K562 (cell line): ENCODE measurements around the gene MELK. TPM values are rescaled to one million over a fixed set of nuclear protein-coding genes. Genes with fewer than 3 reads are reported as not detected.
A peak's percentile ranks its signal among the peaks of the same experiment; 100 is the strongest.

ENCODE experiments used
- ATAC-seq: fragments of 200-7000 bp; cut with Tn5 transposase; 3 replicates; pipeline ENCODE4 v1.9.1; 2020; ENCODE audit warnings: moderate library complexity
- BruUV-seq: library from RNA; stranded (reverse); fragments of 400-500 nt; replicated peaks from 2 replicates; lab custom pipeline; 2021; lab: Mats Ljungman, UMichigan
- CTCF ChIA-PET: fragments of 300-600 bp; formaldehyde crosslinking; extraction: SDS; loops from one replicate; lab custom pipeline; 2021; ENCODE audit warnings: low intra/inter-chr PET ratio; lab: Yijun Ruan, JAX
- POLR2A ChIA-PET: fragments of 300-600, 350-650 bp; sonication (Branson Sonifier 250); formaldehyde crosslinking; extraction: SDS; loops from one replicate; lab custom pipeline; 2021; ENCODE audit warnings: antibody characterized with exemption, inconsistent platforms; lab: Yijun Ruan, JAX
- DNase-seq, 4 experiments: peaks; one replicate each; pipeline versions ENCODE4 v3.0.0 to v3.0.0-alpha.2; 2011 to 2018; ENCODE audit warnings: low spot score in 3 of 4, mixed read lengths in 3 of 4; ENCODE audit errors: extremely low read depth in 1 of 4
- FAIRE-seq: peaks from 2 replicates; lab custom pipeline; 2011; peaks lifted over from hg19 to GRCh38; lab: Jason Lieb, UNC
- H2AFZ ChIP-seq: 2 replicates; pipeline ENCODE4 v1.6.0; 2011; ENCODE audit warnings: low read depth, low read length, control low read depth, inconsistent platforms
- H3K27ac ChIP-seq: fragments of 200-600 bp; 3 replicates; pipeline ENCODE4 v1.8.0; 2011; ENCODE audit warnings: low read depth, mild to moderate bottlenecking, control low read depth, inconsistent platforms, low read length, moderate library complexity, mixed read lengths; ENCODE audit errors: extremely low read depth
- H3K27me3 ChIP-seq, 2 experiments: fragments of 300-600 bp in 1 of 2; 2 replicates in 1 of 2; 3 replicates in 1 of 2; pipeline versions ENCODE4 v1.6.0 to v1.8.0; 2011; ENCODE audit warnings: inconsistent platforms in 2 of 2, low read length in 2 of 2, mild to moderate bottlenecking in 1 of 2, mixed read lengths in 1 of 2, moderate library complexity in 1 of 2; ENCODE audit not compliant: control insufficient read depth in 2 of 2, insufficient read depth in 2 of 2
- H3K36me3 ChIP-seq: fragments of 300-600 bp; 3 replicates; pipeline ENCODE4 v1.8.0; 2011; ENCODE audit warnings: mild to moderate bottlenecking, low read length, inconsistent platforms; ENCODE audit not compliant: control insufficient read depth, insufficient read depth
- H3K4me1 ChIP-seq, 2 experiments: fragments of 200-600 bp in 1 of 2; replicated peaks in 1 of 2; 2 replicates in 1 of 2; 3 replicates in 1 of 2; pipeline versions ENCODE4 v1.5.1 to v1.8.0; 2011; ENCODE audit warnings: inconsistent platforms in 2 of 2, low read length in 2 of 2, mild to moderate bottlenecking in 1 of 2, mixed read lengths in 1 of 2, moderate library complexity in 1 of 2; ENCODE audit not compliant: control insufficient read depth in 2 of 2, insufficient read depth in 2 of 2
- H3K4me2 ChIP-seq: 2 replicates; pipeline ENCODE4 v1.6.1; 2011; ENCODE audit warnings: low read length, control low read depth, inconsistent platforms, mixed read lengths; ENCODE audit not compliant: insufficient read depth
- H3K4me3 ChIP-seq: fragments of 200-600 bp; sonication (generic), shearing (Covaris generic); 2 replicates; pipeline ENCODE4 v1.5.1; 2016; ENCODE audit warnings: control low read depth, inconsistent platforms
- H3K79me2 ChIP-seq: fragments of 200-600 bp; 3 replicates; pipeline ENCODE4 v1.8.0; 2011; ENCODE audit warnings: low read length, inconsistent platforms; ENCODE audit not compliant: control insufficient read depth, insufficient read depth
- H3K9ac ChIP-seq, 2 experiments: 2 replicates each; pipeline versions ENCODE4 v1.6.0 to v1.6.1; 2011; ENCODE audit warnings: low read depth in 2 of 2, low read length in 2 of 2, control low read depth in 1 of 2, inconsistent platforms in 1 of 2, mild to moderate bottlenecking in 1 of 2, mixed read lengths in 1 of 2; ENCODE audit not compliant: insufficient read depth in 1 of 2
- H3K9me1 ChIP-seq: one replicate; pipeline ENCODE4 v1.6.0; 2011; ENCODE audit warnings: inconsistent platforms, mild to moderate bottlenecking, low read length, moderate library complexity; ENCODE audit not compliant: control insufficient read depth, insufficient read depth
- H3K9me3 ChIP-seq: replicated peaks from 2 replicates; pipeline ENCODE4 v1.5.1; 2011; ENCODE audit warnings: low read depth, low read length, inconsistent platforms; ENCODE audit not compliant: control insufficient read depth, insufficient read depth
- H4K20me1 ChIP-seq: replicated peaks from 2 replicates; pipeline ENCODE4 v1.6.1; 2011; ENCODE audit warnings: low read length, inconsistent platforms, mixed read lengths; ENCODE audit not compliant: control insufficient read depth, insufficient read depth
- ESRRA ChIP-seq: fragments of 450-650 bp; IDR thresholded peaks from 2 replicates; pipeline ENCODE4 v1.6.1; 2014; ENCODE audit warnings: low read depth, mild to moderate bottlenecking, moderate library complexity, borderline replicate concordance
- HDAC8 ChIP-seq: fragments of 450-650 bp; IDR thresholded peaks from 2 replicates; pipeline ENCODE4 v1.6.1; 2016; ENCODE audit warnings: mild to moderate bottlenecking, missing genetic modification characterization, moderate library complexity, missing compliant biosample characterization
- KLF1 ChIP-seq: fragments of 450-650 bp; IDR thresholded peaks from 2 replicates; pipeline ENCODE4 v1.6.1; 2016; ENCODE audit warnings: missing genetic modification characterization, missing compliant biosample characterization
- NR2C1 ChIP-seq, 2 experiments: fragments of 450-650 bp; IDR thresholded peaks; 2 replicates each; pipeline ENCODE4 v1.6.1; 2017; ENCODE audit warnings: mild to moderate bottlenecking in 2 of 2, antibody characterized with exemption in 1 of 2, inconsistent platforms in 1 of 2, missing compliant biosample characterization in 1 of 2, missing genetic modification characterization in 1 of 2
- NR2C2 ChIP-seq, 2 experiments: fragments of 200-800 bp in 1 of 2; sonication (Bioruptor generic) in 1 of 2; sonication (generic) in 1 of 2; formaldehyde crosslinking in 1 of 2; IDR thresholded peaks; 2 replicates each; pipeline versions ENCODE4 v1.6.1 to v1.8.0; 2016 to 2022; ENCODE audit warnings: mild to moderate bottlenecking in 1 of 2, missing compliant biosample characterization in 1 of 2, missing genetic modification characterization in 1 of 2, missing genetic modification reagents in 1 of 2
- RFX1 ChIP-seq: fragments of 450-650 bp; IDR thresholded peaks from 2 replicates; pipeline ENCODE4 v1.6.1; 2016; ENCODE audit warnings: mild to moderate bottlenecking, moderate library complexity
- SRF ChIP-seq, 2 experiments: fragments of 250-450, 450-650 bp in 1 of 2; sonication (Bioruptor Pico) in 1 of 2; sonication (generic) in 1 of 2; formaldehyde crosslinking; IDR thresholded peaks; 2 replicates each; pipeline versions ENCODE4 v1.5.0 to v1.5.1; 2020 to 2022; ENCODE audit warnings: mild to moderate bottlenecking in 1 of 2, missing genetic modification reagents in 1 of 2
- ZKSCAN8 ChIP-seq: fragments of 200-800 bp; sonication (Bioruptor generic); IDR thresholded peaks from 2 replicates; pipeline ENCODE4 v1.6.1; 2016; ENCODE audit warnings: missing genetic modification characterization, missing compliant biosample characterization
- ZNF175 ChIP-seq: fragments of 200-800 bp; sonication (Bioruptor generic); IDR thresholded peaks from 2 replicates; pipeline ENCODE4 v1.6.1; 2016; ENCODE audit warnings: low read depth, mild to moderate bottlenecking, missing genetic modification characterization, missing compliant biosample characterization
- ZNF436 ChIP-seq: fragments of 250-450, 450-650 bp; sonication (Bioruptor Pico); formaldehyde crosslinking; IDR thresholded peaks from 2 replicates; pipeline ENCODE4 v1.7.0; 2020; ENCODE audit warnings: mild to moderate bottlenecking
- WGBS: fragments of 100-300 bp; shearing (Covaris generic); methylation state at CpG from one replicate; pipeline ENCODE4 v1.1.6; 2016; ENCODE audit warnings: low coverage, mixed read lengths; ENCODE audit not compliant: insufficient coverage; ENCODE audit errors: missing lambda C conversion rate; 5-methylcytosine and 5-hydroxymethylcytosine counted together
- in situ Hi-C: fragments of 300-500 bp; cut with MboI; formaldehyde crosslinking; loops from 4 replicates; pipeline ENCODE4 v1.15.0; 2018; ENCODE audit warnings: inconsistent platforms, mixed read lengths
- intact Hi-C: fragments of 100-400 bp; cut with micrococcal nuclease; formaldehyde crosslinking; loops from 2 replicates; pipeline ENCODE4 v1.14.2; 2022
- polyA plus RNA-seq, 8 experiments: library from polyadenylated mRNA; depleted of rRNA in 4 of 8; stranded (reverse) in 5 of 8; unstranded in 3 of 8; fragments of >200 nt; fragmentation: Nextera tagmentation in 2 of 8; fragmentation: Illumina TruSeq in 1 of 8; extraction: Ambion mirVana in 2 of 8; extraction: Trizol in 1 of 8; gene quantifications; 2 replicates each; pipeline versions ENCODE4 v1.2.1 to v1.2.3, GENCODE V29; 2011 to 2014; ENCODE audit warnings: inconsistent platforms in 1 of 8, missing spikeins in 1 of 8
- total RNA-seq, 7 experiments: library from RNA; depleted of rRNA in 6 of 7; stranded (reverse); fragments of >200 nt in 6 of 7; fragmentation: Illumina TruSeq in 2 of 7; extraction: Trizol in 2 of 7; gene quantifications; 2 replicates each; pipeline versions ENCODE4 v1.2.1 to v1.2.3, GENCODE V29; 2011 to 2021; ENCODE audit warnings: low replicate concordance in 1 of 7
- TF ChIP-seq, protein P1 (sequence below), 2 experiments: fragments of 250-450 bp in 1 of 2; fragments of 450-650 bp in 1 of 2; sonication (Bioruptor Pico) in 1 of 2; IDR thresholded peaks; 2 replicates each; pipeline versions ENCODE4 v1.6.1 to v1.8.0; 2016 to 2021; ENCODE audit warnings: mild to moderate bottlenecking in 2 of 2, moderate library complexity in 2 of 2, missing compliant biosample characterization in 1 of 2, missing genetic modification characterization in 1 of 2
- TF ChIP-seq, protein P2 (sequence below): fragments of 450-650 bp; IDR thresholded peaks from 2 replicates; pipeline ENCODE4 v1.6.1; 2017; ENCODE audit warnings: antibody characterized with exemption, mild to moderate bottlenecking
- TF ChIP-seq, protein P3 (sequence below): fragments of 200-800 bp; sonication (Bioruptor generic); IDR thresholded peaks from 2 replicates; pipeline ENCODE4 v1.6.1; 2017; ENCODE audit warnings: missing genetic modification characterization, missing compliant biosample characterization

MELK gene
- total and polyA plus RNA-seq, 9 of the 15 experiments (the other 6 are each of a cell fraction or from before 2014, with no cell fraction given), result 33.3 to 57.3 (median 43.8) TPM

DNA sequence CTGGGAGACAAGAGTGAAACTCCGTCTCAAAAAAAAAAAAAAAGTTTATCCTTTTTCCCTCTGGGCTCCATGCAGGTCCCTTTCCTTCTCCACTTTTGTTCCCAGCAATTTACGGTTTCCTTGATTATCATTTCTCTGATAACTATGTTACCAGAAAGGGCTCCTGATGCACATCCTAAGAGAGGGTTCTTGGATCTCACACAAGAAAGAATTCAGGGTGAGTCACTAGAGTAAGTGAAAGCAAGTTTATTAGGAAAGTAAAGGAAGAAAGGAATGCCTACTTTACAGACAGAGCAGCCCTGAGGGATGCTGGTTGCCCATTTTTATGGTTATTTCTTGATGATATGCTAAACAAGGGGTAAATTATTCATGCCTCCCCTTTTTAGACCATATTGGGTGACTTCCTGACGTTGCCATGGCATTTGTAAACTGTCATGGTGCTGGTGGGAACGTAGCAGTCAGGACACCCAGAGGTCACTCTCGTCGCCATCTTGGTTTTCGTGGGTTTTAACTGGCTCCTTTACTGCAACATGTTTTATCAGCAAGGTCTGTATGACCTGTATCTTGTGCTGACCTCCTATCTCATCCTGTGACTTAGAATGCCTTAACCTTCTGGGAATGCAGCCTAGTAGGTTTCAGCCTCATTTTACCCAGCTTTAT, 13.5 kb upstream of the MELK start:
- Histone ChIP-seq H3K27me3 (no peaks in the 10 kb centered on the region), H3K4me3 (no peak overlapping the region), H3K36me3 (no peaks in the 10 kb centered on the region), H4K20me1 (no peaks in the 10 kb centered on the region), H3K4me2 (no peak overlapping the region; the same call in 1 of the 2 replicates), H3K27ac (peak overlapping the region; percentile 41; the same call in 2 of the 3 replicates), H3K9me3 (no peaks in the 10 kb centered on the region), H3K4me1 (peaks cover 0 to 6% of the 10 kb centered on the region in 2 experiments; a peak in 3 of 5 replicates), H3K79me2 (no peaks in the 10 kb centered on the region), H3K9me1 (no peaks in the 10 kb centered on the region), H2AFZ (peak overlapping the region; percentile 85), H3K9ac (no peak overlapping the region)
- ChIA-PET CTCF (interaction anchor here (0.6 kb wide), 1 partner anchor 732 kb away, joined by 3 read pairs; no protein-coding TSS in a partner anchor), POLR2A (interaction anchor here (0.6 kb wide), 1 partner anchor 900 kb away, joined by 3 read pairs; no protein-coding TSS in a partner anchor)
- no TSS peak for BruUV-seq
- FAIRE-seq (no peak), DNase-seq (peak in 1 of 4 experiments; percentile 31), ATAC-seq (no peak)
- intact Hi-C loops, result loop anchor here (5.0 kb wide), 1 partner anchor 72 kb away; no protein-coding TSS in a partner anchor
- in situ Hi-C loops, result no loop called here
- 18% methylated on average over 4 of the region's 7 CpGs for WGBS
- TF ChIP-seq, protein P1, sequence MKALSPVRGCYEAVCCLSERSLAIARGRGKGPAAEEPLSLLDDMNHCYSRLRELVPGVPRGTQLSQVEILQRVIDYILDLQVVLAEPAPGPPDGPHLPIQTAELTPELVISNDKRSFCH (CRISPR knock-in tag; IDR thresholded peaks at IDR 0.05), result no peak
- TF ChIP-seq, protein P1 (tag; IDR thresholded peaks at IDR 0.05), result 0 out of 2 replicates have a peak, but pooled peaks have one; percentile 51
- TF ChIP-seq ZNF175 (CRISPR knock-in tag) (0 out of 2 replicates have a peak, but pooled peaks have one; percentile 28), NR2C1 (IDR thresholded peaks at IDR 0.05) (peak; percentile 37; the same call in 1 of the 2 replicates), NR2C1 (tag; IDR thresholded peaks at IDR 0.05) (peak; percentile 76), ZKSCAN8 (CRISPR knock-in tag) (no peak), RFX1 (peak; percentile 76), ESRRA (peak; percentile 96), SRF (CRISPR knock-in tag; IDR thresholded peaks at IDR 0.05) (peak in 1 of 2 experiments; percentile 61; a peak in 1 of 4 replicates), HDAC8 (tag) (peak; percentile 57; the same call in 1 of the 2 replicates), KLF1 (tag) (0 out of 2 replicates have a peak, but pooled peaks have one; percentile 33), ZNF436 (CRISPR knock-in tag) (no peak), NR2C2 (CRISPR knock-in tag; IDR thresholded peaks at IDR 0.05) (no peak), NR2C2 (tag; IDR thresholded peaks at IDR 0.05) (peak; percentile 53)
- TF ChIP-seq, protein P2, sequence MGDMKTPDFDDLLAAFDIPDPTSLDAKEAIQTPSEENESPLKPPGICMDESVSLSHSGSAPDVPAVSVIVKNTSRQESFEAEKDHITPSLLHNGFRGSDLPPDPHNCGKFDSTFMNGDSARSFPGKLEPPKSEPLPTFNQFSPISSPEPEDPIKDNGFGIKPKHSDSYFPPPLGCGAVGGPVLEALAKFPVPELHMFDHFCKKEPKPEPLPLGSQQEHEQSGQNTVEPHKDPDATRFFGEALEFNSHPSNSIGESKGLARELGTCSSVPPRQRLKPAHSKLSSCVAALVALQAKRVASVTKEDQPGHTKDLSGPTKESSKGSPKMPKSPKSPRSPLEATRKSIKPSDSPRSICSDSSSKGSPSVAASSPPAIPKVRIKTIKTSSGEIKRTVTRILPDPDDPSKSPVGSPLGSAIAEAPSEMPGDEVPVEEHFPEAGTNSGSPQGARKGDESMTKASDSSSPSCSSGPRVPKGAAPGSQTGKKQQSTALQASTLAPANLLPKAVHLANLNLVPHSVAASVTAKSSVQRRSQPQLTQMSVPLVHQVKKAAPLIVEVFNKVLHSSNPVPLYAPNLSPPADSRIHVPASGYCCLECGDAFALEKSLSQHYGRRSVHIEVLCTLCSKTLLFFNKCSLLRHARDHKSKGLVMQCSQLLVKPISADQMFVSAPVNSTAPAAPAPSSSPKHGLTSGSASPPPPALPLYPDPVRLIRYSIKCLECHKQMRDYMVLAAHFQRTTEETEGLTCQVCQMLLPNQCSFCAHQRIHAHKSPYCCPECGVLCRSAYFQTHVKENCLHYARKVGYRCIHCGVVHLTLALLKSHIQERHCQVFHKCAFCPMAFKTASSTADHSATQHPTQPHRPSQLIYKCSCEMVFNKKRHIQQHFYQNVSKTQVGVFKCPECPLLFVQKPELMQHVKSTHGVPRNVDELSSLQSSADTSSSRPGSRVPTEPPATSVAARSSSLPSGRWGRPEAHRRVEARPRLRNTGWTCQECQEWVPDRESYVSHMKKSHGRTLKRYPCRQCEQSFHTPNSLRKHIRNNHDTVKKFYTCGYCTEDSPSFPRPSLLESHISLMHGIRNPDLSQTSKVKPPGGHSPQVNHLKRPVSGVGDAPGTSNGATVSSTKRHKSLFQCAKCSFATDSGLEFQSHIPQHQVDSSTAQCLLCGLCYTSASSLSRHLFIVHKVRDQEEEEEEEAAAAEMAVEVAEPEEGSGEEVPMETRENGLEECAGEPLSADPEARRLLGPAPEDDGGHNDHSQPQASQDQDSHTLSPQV, result peak; percentile 64
- TF ChIP-seq, protein P3, sequence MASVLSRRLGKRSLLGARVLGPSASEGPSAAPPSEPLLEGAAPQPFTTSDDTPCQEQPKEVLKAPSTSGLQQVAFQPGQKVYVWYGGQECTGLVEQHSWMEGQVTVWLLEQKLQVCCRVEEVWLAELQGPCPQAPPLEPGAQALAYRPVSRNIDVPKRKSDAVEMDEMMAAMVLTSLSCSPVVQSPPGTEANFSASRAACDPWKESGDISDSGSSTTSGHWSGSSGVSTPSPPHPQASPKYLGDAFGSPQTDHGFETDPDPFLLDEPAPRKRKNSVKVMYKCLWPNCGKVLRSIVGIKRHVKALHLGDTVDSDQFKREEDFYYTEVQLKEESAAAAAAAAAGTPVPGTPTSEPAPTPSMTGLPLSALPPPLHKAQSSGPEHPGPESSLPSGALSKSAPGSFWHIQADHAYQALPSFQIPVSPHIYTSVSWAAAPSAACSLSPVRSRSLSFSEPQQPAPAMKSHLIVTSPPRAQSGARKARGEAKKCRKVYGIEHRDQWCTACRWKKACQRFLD (CRISPR knock-in tag), result 0 out of 2 replicates have a peak, but pooled peaks have one; percentile 45
